Inflammatory macrophage (primary cell): ENCODE results near the gene MAPK1.
"Not testable (repeated sequence)": the region's sequence is repeated elsewhere in the genome, so short reads cannot be mapped to it uniquely, and the experiment has no call there.

ENCODE experiments used
- DNase-seq, 2 donors: peaks; one replicate each; pipeline ENCODE4 v3.0.0-alpha.2; 2020 to 2022

Gene MAPK1

DNA sequence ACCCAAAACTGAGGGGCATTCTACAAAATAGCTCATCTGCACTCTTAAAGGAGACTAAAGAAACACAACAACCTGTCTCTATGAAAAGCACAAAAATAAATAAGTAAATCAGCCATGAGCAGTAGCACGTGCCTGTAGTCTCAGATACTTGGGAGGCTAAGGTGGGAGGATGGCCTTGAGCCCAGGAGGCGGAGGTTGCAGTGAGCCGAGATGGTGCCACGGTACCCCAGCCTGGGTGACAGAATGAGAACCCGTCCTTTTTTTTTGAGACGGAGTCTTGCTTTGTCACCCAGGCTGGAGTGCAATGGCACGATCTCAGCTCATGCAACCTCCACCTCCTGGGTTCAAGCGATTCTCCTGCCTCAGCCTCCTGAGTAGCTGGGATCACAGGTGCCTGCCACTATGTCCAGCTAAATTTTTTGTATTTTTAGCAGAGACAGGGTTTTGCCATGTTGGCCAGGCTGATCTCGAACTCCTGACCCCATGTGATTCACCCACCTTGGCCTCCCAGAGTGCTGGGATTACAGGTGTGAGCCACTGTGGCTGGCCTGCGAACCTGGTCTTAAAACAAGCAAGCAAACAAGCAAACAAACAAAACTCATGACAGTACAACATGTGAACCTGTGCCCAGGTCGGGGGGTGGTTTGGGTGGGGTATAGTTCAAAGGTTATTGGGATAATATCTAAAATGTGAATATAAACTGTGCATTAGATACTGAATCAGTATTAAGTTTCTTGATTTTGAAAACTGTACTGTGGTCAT lies 76.4 kb downstream of the MAPK1 start:
- not testable (repeated sequence) for DNase-seq

DNA sequence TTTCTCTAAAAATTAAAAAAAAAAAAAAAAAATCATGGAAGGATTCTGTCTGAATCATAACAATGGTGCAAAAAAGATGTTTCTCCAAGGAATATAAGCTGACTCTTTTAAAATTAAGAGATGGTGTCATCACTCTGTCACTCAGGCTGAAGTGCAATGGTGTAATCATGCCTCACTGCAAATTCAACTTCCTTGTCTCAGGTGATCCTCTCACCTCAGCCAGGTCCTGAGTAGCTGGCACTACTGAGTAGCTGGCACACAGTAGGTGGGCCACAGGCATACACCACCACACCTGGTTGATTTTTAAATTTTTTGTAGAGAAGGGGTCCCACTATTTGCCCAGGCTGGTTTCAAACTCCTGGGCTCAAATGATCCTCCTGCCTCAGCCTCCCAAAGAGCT lies 77.1 kb downstream of the MAPK1 start:
- DNase-seq: no peak

DNA sequence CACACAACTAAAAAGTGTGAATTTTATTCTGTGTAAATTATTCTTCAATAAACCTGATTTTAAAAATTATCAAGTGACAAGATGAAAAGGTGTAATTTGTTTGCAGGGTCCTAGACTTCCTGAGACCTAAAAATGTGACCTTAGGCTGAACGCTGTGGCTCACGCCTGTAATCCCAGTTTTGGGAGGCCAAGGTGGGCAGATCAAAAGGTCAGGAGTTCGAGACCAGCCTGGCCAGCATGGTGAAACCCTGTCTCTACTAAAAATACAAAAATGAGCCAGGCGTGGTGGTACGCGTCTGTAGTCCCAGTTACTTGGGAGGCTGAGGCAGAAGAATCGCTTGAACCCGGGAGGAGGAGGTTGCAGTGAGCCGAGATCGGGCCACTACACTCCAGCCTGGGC lies 79.9 kb downstream of the MAPK1 start:
- DNase-seq: not testable (repeated sequence)

DNA sequence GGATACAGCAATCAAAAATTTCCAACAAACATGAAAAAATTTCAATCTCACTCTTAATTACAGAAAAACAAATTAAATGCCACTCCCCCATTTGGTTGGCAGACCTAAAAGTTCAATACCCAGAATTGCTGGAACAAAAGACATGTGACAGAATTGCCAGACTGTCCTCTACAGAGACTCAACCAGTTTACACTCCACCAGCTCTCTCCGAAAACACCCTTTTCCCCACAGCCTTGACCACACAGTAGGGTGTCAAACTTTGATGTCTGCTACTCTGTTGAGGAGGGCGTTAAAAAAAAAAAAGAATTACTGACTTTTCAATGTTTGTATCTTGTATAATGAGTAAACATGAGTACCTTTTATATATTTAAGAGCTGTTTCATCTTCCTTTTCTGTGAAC lies 87.2 kb downstream of the MAPK1 start:
- no peak for DNase-seq

DNA sequence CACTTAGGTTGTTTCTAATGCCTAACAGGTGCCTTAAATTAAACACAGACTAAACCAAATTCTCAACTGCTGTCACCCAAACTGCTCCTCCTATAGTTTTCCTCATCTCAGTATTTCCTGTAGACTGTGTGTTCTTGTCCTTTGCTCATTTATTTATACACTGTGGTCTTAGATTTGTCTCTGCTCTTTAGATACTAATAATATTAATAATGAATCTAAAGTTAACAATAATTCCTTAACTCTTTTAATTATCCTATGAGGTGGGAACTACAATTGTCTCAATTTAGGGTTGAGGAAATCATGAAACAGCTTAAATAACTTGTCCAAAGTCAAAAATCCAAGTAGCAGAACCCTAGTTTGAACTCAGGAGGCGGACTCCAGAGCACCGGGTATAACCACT lies 88.0 kb downstream of the MAPK1 start:
- DNase-seq: no peak

DNA sequence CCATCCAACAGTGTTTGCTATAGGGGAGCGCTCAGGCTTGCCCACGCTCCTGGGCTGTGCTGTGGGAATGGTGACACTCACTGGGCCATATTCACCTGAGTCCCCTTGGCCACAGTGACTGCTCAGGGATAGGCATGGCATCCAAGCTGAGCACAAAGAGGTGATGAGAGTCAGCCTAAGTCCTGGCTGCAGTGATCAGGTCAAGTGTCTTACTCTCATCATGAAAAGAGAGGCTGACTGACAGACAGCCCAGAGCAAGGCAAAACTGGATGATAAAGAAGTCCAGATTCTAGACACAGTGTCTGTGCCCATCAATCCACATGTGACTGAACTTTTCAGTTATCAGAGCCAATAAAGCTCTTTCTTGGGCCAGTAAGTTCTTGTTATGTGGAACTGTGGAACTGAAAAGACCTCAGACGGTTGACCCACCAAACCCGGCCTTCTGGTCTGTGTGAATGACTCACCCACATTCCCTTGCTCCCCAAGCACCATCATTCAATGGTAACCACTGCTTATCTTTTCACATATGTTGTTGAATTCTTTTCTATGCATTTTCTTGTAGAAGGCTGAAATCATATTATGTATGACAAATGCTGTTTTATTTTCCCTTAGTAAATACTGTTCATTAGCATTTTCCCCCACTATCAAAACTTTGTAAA lies 88.6 kb downstream of the MAPK1 start:
- no peak for DNase-seq

DNA sequence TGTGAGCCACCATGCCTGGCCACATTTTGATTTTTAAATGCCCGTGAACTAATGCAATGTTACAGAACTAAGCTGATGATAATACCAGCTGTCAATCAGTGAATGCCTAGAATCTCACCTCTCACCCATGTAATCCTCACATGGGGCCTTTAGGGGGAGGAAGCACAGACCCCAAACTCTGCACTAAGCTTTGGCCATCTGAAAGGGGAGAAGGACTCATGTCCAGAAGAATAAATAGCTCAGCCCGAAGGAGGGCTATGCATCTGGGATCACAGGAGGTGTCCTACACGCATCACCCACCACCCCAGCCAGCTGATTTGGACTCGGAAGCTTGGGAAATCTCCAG lies 95.8 kb downstream of the MAPK1 start:
- no peak for DNase-seq

DNA sequence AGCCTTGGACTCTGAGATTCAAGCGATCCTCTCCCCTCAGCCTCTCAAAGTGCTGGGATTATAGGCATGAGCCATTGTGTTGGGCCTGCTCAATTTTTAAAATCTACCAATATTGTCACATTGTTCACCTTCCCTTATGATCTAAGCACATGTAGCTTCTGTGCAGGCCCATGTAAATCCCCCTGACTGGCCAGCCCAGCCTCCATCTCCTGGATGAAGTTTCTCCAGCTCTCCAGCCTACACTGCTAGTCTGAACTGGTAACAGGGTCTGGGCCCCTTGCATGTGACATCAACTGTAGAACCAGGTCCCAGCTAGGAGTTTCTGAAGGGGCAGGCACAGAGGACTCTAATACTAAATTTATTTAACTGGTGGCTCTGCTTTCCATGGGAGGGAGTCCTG lies 99.0 kb downstream of the MAPK1 start:
- no peak for DNase-seq

DNA sequence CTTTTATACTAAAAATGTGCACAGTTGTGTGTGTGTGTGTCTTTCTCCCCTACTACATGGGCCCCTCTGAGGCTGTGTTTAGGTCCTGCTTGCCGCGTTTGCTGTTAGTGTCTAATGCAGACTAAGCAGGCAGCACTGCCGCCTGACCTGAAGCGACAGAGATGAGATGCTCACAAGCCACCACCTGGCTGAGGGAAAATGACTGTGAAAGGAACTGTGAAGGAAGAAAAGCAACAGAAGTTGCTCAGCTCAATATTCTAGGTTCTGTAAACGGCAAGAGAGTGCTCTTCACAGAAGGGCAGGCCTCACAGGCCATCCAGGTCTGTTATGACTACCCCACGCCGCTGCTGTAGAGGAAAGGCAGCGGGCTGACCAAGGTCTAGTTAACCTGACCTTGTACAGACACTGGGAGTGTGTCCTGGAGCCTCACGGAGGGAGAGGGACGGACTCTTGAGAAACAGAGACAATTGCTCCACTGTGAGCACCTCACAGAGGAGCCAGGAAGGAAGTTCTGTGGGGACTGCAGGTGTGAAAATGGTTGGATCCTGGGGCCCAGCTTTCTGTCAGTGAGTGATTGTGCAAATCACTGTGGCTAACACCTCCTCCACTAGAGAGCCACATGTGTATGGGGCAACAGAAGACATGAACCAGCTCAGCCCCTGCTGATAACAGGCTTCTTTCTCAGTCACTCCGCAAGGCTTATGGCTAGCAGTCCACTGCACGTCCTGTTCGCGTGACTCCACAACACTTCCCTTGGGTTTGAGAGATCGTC lies 100.6 kb downstream of the MAPK1 start:
- DNase-seq: no peak

DNA sequence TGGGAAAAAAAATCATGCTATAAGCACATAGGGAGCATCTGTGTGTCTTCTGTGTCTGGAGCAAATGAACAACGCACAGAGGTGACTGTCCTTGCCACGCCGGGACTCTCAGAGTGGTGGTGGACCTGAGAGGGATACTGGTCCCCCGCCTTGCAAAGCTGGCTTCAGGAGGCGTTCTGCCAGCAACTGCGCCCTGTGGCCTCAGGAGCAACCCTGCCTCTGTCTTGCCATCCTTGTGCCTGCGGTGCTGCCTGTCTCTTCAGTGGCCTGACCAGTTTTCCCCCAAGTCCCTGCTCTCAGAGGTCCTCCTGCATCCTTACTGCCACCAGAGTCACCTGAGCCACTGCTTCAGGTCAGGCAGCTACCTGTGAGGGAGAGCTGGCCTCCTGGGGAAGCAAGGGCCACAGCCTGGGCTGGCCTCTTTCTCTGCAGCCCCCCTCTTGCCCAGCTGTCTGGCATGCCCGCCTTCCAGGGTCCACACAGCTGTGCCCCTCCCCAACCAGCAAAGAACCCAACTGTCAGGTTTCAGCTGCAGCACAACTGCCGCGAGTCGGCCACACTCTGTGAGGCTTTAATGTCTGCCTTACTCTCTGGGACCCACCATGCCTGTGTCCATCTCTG lies 101.4 kb downstream of the MAPK1 start:
- no peak for DNase-seq

DNA sequence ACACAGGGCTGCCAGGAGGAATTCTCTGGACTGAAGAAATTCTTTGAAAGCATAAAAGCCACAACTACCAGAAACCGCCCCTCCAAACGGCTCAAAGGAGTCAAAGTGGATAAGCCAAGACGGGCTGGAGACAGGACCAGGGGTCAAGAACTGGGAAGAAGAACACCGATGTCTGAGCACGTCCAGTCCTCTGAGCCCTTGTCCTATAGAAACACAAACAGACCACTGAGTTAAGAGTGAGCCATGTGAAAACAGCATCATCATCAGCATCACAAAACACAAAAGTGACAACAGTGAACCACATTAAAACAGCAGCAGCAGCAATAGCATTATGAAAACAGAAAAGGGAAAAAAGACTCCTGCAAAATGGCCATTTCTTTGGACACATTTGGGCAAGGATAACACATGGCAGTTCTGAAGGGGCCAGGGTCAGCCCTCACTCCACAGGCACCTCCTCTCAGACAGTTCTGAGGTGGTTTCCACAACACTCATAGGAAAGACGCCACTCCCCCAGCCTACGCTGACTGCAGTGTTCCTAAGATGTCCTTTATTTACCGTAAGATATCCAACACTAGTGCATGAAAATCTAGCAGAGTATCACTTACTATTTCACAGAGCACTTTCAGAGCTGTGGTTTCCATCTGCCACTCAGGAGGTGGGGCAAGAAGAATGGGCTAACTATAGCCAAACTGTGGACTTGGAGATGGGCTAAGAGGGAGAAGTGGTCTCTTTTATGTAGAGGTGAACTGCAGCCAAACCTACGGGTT lies 103.2 kb downstream of the MAPK1 start:
- DNase-seq: no peak

DNA sequence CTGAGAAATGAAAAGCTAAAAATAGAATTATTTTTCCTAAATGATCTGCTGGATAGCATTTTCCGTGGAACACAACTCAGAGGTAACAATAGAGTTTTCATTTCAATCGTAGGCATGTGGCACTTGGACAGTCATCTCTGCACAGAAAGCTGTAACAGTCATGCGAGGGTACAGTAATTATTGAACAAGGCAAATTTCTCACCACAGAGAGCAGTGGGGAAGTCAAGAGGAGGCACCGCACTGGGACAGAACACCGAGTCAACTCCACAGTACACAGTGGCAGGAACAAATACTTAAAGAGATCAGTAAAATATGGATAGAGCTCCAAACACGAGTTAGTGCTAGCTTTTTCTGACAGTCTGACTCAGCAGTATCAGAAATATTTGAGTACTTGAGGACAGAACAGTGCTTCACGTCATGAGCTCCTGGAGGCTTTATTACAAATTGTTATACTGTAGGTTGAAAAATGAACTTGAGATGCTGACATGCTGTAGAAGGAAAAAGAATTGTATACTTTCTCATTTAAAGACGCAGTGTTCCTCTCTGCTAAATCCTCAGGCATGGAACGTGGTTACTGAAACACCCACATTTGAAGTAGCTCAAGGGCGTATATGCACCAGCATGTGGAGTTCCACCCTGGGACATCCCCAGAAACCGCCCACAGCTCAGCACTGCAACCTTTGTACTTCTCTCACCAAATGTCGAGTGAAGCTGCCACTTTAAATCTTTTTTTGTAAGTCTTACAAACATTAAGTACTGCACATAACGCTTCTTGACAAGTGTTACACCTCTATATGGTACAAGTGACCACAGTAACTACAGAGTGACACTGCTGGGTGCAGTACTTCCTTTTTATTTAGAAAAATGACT lies 104.5 kb downstream of the MAPK1 start:
- DNase-seq: peak; percentile 47 to 83

DNA sequence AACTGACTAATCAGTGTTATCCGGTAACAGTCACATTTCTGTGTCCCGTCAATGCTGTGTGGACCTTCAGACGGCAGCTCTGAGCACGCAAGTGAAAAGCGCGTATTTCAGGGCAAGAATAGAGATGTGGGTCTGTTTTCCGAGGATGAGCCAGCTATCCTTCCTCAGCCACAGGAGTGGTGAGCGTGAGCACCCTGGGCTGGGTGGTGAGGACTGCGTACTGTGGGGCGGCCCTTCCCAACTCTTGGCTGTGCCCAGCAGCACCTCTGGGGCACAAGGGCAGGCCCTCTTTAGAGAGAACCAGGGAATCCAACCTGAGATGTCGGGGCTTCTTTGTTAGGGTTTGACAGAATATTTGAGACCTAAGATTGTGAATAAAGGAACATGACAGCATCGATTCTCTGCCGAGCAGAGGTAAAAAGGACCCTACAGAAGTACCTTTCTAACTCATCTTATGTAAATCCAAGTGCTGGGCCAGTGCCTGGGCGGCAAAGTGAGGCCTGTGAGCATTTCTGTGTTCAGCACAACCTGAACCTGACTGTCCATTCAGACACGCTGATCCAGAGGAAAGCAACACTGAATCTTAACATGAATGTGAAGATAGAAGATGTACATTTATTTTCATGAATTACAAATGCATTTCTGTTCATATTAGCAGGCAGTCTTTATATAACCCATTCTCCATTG lies 105.3 kb downstream of the MAPK1 start:
- no peak for DNase-seq

DNA sequence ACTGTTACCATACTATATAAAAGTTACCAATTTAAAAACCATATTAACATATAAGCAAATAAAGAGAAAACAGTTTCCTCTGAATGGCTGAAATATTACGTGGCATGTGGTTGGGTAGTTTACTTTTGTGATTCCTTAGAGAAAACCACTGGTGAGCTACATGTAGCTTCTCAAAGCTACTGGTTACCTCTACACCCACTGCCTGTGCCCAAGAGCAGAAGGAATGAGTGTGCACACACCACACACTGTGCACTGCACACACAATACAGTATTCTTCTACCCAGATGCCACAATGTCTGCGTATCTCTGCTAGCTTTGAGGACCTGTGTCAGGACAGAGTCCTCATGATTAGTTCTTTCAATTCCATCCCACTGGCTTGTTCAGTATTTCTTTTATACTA lies 106.4 kb downstream of the MAPK1 start:
- DNase-seq: no peak

DNA sequence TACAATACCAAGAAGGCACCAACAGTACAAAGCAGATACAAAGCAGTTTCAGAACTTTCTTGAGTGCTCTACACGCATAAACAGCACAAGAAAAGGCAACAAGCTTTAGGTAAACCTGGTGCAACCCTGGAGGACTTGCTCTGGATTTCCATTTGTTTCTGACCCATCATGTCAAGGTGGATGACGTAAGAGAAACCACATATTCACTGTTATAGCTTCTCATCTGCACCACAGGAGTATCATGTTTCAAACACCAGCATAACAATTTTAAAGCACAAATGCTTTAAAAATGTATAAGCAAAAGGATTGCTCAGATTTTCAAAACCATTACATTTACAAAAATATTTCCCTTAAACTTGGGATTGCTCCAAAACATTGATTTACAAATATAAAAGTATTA lies 106.8 kb downstream of the MAPK1 start:
- DNase-seq: no peak

DNA sequence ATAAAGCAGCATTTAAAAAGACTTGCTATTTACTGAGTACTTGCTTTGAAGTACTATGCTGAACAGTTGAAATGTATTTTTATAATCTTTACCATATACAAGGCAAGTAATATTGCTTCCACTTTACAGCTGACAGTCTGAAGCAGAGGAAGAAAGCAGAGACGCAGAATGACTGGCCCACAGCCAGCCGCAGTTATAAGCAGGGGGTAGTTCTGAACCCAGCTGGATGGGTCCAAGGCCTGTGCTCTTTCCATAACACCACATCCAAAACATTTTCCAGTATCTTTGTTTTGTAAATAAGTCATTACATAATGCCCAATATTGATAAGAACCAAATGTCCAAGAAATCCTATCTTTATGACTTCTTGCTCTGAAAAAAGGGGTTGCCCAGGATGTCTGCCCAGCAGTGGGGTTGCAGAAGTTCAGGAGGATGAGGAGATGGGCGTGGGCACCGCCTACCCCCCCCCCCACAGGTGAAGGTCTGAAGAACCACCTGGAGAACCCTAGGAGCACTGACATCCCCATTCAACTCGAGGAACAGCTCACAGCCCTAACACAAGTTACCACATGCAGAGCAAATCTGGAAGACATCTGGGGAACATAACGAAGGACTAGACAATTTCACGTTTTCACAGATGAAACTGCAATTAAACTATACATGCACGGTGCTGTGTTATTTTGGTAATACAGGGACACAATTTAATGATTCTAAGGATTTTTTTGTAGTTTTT lies 107.6 kb downstream of the MAPK1 start:
- DNase-seq: no peak

DNA sequence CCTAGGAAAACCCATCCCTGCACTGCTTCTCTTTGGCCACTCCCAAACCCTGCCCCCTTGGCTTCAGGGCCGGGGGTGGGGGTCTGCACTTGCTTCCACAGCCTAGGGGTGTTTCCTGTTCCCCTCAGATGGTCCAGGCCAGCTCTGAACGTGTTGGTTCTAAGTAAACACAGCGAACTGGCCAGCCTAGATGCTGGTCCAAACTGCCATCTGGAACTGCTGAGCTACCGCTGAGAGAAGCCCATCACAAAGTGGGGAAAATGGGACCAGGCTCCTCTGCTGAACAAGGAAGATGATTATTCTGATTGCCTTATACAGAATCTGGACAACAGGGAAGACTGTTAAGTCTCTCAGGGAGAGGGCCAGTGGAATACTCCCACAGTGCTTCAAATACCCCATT lies 108.4 kb downstream of the MAPK1 start:
- DNase-seq: no peak

DNA sequence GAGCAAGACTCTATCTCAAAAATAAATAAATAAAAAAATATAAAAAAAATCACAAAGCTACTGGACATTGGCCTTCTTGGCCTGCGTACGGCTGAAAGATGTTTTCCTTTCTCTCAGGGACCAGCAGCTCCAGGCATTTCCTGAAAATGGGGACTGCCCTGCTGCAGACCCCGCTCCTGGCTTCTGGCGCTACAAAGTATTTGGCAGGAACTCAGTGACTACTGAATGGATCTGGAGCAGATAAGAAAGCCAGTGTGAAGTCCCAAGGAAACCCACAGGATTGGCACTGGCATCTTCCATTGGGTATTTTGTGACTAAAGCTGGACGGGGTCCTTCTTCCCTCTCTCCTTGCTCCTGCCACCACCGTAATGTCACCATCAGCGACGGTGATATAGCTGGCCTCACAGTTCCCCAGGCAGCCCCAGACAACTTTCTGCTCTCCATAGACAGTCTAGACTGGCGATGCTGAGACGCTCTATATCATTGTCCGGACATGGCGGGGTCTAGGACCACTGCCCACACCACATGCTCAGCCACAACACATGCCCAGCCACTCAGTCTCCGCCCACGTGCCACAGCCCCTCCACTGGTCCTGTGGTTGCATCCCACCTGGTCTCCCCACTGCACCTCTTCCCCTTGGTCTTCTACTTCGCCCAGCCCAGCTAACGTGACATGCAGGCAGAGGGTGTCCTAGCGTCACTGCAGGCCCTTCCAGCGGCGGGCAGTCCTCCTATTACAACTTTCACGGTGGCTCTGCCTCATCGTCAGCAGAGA lies 109.2 kb downstream of the MAPK1 start:
- DNase-seq: no peak

DNA sequence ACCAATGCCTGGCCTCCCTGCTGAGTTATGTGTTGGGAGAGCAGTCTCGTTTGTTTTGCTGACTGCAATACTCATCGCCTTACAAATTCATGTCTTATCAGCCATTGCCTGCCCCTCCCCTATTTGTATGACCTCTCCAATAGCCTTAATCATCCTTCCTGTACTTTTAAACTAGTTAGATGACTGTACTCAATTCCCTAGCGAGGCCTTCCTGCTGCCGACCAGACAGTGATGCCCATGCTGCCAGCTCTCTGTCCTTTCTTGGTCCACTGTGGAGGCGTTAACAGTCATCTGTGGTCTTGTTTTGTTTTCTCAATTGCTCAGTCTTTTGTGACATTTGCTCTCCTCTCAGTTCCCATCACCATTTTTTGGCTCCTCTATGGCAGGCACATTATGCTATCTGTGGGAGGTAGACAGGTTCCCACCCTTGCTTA lies 111.6 kb downstream of the MAPK1 start:
- no peak for DNase-seq
